Epithelial cell of prostate (primary cell): ENCODE data around the gene PARK7.

Experiments
- DNase-seq: peaks from one replicate; pipeline ENCODE4 v3.0.0-alpha.2; 2011; ENCODE audit warnings: low read depth, low spot score
- H3K27ac ChIP-seq: fragments of 450-650 bp; 2 replicates; pipeline ENCODE4 v1.5.1; 2017; ENCODE audit warnings: mild to moderate bottlenecking

Gene PARK7

DNA sequence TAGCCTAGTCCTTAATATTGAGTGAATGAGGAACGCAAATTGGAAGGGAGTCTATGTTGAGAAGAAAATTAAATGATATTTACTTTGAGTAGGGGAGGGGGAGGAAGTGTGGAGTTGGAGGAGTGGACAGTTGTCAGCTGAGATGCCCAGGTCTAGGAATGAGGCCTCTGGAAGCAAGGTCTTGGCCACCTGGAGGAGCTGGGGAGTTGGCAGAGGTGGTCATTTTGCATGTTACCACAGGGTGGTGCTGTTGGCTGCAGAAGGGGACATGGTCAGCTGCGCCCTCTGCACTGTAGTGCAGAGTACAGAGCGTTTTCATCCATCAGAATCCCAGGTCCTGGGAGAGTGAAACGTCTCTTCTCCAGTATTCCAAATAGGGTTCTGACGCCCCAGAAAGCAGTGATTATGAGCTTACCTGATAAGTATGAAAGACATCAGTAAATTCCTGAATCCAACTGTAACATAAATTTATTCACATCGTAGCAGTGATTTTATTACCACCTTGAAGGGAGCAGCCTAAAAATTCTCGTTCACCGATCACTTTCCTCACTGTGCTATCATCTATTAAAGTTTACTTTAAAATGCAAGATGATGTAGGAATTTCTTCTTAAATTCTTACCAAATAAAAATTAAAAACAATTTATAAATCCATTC lies 13.8 kb downstream of the PARK7 start:
- no peak overlapping the region for H3K27ac ChIP-seq
- peak; percentile 22 for DNase-seq

DNA sequence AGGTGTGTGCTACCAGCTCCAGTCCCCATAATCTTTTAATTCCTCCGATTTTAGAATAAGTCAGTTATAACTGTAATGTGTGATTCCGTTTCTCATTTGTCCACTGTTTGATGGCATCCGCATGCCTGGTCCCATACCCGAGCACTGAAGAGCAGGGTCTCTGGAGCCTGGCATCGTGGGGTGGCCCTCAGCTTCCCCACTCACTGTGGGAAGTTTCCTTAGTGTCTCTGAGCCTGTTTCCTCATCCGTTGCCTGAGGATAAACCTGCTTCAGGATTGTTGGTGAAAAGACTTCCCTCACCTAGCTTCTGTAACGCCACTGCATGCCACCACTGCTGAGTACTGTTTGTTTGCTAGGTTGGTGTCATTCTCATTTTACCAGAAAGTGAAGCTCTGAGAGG lies 19.5 kb downstream of the PARK7 start:
- DNase-seq: no peak

DNA sequence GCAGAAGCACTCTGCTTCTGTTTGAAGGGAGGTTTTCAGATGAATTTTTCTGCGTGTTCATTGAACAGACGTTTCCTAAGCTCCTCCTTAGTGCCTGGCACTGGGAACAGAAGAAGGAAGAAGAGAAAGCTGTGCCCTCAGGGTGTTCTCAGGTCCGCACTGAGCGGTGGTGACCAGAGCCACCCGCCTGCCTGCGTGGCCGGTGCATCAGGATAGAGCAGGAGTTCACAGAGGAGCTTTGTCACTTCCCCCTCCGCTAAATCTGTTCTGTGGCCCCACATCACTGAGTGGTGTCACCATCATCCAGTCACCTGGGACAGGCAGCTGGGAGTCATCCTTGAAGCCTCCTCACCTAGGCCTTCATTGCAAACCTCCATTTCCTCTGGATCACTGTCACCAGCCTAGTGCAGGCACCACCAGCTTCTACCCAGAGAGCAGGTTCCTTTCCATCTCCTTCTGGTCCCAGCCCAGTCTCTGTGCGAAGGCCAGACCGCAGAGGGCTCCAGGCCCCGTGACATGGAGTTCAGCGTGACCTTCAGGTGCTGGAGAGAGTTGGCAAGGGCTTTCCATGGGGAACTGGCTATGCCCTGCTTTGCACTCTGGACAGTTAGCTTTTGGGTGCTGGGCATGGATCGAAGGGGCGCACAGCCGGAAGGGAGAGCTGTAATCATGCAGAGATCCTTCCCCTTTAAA lies 21.7 kb downstream of the PARK7 start:
- DNase-seq: no peak
- no peak overlapping the region for H3K27ac ChIP-seq

More for the DNA sequence above, 19.5 kb downstream of the PARK7 start:
- H3K27ac ChIP-seq: no peak overlapping the region

DNA sequence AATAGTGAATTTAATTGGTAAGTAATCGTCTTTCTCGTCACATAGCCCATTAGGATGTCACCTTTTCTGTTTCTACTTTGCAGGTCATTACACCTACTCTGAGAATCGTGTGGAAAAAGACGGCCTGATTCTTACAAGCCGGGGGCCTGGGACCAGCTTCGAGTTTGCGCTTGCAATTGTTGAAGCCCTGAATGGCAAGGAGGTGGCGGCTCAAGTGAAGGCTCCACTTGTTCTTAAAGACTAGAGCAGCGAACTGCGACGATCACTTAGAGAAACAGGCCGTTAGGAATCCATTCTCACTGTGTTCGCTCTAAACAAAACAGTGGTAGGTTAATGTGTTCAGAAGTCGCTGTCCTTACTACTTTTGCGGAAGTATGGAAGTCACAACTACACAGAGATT lies 23.3 kb downstream of the PARK7 start:
- H3K27ac ChIP-seq: no peak overlapping the region

DNA sequence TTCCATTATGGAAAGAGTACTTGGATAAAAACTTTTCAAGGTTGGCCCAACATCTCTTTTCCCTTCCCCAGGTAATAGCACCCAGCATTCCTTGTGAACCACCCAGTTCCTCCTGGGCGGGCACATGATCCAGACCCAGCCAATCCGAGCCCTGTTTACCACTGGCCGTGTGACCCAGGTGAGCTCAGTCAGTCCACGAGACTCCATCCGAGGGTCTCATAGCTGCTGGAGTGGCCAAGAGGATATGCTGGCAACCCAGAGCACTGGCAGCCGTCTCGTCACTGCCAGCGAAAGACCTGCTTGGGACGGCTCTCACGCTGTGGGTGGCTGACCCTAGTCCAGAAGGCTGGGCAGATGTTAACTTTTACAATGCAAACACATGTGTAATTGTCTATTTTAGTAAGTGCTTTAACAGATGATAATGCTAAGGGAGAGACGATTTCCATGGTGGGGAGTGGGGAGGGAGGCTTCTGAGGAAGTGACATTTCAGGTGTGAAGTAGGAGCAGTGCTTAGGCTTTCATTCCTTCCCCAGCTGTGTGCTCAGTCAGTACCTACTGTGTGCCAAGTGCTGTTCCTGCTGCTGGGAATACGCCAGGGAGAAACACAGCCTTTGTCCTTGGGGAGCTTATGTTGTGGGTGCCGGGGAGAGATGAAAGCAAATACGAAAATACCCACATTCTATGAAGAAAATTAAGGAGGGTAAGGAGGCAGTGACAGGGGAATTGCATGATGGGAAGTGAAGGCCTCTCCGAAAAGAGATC lies 24.5 kb downstream of the PARK7 start:
- no peak for DNase-seq
- no peak overlapping the region for H3K27ac ChIP-seq

More for the DNA sequence above, 23.3 kb downstream of the PARK7 start:
- no peak for DNase-seq

DNA sequence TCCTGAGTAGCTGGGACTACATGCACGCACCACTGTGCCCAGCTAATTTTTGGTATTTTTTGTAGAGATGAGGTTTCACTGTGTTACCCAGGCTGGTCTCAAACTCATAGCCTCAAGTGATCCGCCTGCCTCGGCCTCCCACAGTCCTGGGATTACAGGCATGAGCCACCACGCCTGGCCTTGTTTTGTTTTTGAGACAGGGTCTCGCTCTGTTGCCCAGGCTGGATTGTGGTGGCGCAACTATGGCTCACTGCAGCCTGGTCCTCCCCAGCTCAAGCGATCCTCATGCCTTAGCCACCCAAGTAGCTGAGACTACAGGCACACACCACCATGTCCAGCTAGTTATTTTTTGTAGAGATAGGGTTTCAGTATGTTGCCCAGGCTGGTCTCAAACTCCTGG lies 26.0 kb downstream of the PARK7 start:
- no peak overlapping the region for H3K27ac ChIP-seq
- DNase-seq: no peak

DNA sequence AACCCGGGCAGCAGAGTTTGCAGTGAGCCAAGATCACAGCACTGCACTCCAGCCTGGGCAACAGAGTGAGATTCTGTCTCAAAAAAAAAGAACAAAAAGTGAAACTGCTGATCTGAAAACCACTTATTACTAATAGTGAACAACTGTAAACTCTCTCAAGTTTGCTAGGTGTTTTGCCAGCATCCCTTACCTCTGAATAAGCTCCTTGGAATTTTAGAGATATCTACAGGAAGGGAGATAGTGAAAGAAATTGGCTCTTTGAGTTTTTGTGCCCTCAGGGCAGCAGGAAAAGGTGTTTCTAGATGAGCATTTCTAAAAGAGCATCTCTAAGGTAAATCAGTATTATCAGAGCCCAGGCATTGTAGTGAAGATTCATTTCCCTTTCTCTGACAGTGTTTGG lies 27.1 kb downstream of the PARK7 start:
- no peak overlapping the region for H3K27ac ChIP-seq
- no peak for DNase-seq

DNA sequence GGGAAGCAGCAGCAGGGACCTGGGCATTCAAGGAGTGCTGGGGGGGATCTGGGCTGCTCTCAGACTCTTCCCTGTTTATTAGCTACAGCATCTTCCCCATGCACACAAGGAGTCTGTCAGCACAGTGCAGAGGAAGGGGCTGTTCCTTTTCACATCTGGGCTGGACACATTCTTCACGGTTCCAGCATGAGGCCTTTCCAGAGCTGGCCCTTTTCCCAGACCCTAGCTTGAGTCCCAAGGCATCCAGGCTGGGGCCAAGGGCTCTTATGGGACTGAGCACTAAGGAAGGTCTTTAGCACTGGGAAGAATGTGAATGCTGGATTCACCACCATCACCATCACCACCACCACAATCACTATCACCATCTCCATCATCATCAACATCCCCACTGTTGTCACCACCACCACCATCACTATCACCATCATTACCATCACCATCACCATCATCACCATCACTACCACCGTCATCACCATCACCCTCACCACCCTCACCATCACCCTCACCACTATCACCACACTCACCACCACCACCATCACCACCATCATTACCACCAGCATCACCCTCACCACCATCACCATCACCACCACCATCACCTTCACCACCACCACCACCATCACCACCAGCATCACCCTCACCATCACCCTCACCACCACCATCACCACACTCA lies 28.4 kb downstream of the PARK7 start:
- no peak for DNase-seq
- no peak overlapping the region for H3K27ac ChIP-seq

DNA sequence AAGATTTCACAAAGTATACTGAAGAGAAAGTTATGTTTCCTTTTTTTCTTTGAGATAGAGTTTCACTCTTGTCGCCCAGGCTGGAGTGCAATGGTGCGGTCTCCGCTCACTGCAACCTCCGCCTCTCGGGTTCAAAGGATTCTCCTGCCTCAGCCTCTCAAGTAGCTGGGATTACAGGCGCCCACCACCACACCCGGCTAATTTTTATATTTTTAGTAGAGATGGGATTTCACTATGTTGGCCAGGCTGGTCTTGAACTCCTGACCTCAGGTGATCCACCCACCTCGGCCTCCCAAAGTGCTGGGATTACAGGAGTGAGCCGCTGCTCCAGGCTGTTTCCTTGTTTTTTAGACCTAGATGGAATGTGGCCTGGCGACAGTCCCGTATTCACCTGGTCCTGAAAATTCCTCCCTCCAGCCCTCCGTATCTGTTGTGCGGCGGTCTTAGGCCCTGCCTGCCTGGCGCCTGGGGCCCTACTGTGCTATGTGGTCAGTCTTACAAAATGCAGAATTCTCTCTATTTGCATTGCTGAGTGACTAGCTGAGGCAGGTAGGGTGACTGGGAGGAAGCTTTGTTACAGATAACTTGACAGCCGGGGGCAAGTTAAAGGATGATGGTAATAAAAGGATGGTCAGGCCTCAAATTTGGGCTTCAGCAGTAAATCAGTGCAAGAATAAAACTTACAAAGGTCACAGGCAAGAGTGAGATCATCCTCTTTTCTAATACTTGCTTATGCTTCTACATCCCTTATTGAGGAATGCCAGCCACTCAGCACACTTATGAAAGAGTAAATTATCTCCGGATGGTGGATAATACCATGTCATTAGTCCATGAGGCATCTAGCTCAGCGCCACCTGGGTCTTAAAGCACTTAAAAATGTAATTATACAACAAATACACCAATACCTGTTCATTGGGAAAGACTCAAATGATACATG lies 30.3 kb downstream of the PARK7 start:
- no peak for DNase-seq
- H3K27ac ChIP-seq: no peak overlapping the region

DNA sequence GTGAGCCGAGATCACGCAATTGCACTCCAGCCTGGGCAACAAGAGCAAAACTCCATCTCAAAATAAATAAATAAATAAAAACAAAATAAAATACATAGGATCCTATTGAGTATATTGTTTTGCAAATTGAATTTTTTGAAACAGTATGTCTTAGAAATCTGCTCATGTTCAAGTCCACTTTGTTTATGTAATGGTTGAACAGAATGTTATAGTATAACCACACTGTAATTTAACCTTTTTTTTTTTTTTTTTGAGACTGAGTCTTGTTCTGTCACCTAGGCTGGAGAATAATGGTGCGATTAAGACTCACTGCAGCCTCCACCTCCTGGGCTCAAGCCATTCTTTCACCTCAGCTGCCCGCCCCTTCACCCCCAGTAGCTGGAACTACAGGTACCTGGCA lies 31.4 kb downstream of the PARK7 start:
- H3K27ac ChIP-seq: no peak overlapping the region
- no peak for DNase-seq

DNA sequence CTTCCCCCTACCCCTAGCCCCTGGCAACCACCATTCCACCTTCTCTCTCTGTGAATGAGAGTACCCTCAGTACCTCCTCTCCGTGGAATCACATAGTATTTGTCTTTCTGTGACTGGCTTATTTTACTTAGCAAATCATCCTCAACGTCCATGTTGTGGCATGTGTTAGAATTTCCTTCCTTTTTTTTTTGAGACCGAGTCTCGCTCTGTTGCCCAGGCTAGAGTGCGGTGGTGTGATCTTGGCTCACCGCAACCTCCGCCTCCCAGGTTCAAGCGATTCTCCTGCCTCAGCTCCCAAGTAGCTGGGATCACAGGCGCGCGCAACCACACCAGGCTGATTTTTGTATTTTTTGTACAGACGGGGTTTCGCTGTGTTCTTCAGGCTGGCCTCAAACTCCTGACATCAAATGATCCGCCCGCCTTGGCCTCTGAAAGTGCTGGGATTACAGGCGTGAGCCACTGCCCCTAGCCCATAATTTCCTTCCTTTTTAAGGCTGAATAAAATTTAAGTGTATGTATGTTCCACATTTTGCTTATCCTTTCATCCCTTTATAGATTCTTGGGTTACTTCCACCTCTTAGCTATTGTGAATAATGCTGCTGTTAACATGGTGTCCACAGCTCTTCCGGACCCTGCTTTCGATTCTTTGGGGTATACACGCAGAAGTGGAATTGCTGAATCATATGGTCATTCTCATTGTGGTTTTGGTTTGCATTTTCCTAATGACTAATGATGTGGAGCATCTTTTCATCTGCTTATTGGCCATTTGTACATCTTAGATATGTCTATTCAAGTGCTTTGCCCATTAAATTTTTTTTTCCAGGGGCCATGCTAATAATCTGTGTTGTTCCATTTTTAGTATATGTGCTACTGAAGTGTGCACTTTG lies 32.3 kb downstream of the PARK7 start:
- no peak for DNase-seq
- no peak overlapping the region for H3K27ac ChIP-seq

DNA sequence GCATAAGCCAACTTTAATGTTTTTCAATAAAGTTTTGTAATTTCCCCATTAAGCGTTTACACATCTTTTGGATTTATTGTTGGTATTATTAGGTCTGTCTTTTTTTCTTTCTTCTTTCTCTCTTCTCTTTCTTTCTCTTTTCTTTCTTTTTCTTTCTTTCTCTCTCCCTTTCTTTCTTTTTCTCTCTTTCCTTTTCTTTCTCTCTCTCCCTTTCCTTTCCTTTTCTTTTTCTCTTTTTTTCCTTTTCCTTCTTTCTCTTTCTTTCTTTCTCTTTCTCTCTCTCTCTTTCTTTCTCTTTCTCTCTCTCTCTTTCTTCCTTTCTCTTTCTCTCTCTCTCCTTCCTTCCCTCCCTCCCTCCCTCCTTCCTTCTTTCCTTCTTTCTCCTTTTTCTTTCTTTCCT lies 33.3 kb downstream of the PARK7 start:
- H3K27ac ChIP-seq: no peak overlapping the region
- DNase-seq: no peak

DNA sequence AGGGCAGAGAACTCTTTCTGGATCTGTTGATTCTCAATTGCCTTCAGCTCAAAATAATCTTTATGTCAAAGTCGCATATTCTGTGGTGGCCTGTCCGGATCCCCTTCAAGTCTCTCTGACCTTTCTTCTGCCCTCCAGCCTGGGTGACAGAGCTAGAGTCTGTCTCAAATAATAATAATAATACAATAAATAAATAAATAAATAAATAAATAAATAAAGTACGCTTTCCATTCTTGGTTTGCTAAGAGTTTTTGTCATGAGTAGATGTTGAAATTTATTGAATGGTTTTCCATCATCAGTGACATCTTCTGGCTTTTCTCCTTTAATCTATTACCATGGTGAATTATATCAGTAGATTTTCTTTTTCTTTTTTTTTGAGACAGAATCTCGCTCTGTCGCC lies 33.9 kb downstream of the PARK7 start:
- no peak for DNase-seq

DNA sequence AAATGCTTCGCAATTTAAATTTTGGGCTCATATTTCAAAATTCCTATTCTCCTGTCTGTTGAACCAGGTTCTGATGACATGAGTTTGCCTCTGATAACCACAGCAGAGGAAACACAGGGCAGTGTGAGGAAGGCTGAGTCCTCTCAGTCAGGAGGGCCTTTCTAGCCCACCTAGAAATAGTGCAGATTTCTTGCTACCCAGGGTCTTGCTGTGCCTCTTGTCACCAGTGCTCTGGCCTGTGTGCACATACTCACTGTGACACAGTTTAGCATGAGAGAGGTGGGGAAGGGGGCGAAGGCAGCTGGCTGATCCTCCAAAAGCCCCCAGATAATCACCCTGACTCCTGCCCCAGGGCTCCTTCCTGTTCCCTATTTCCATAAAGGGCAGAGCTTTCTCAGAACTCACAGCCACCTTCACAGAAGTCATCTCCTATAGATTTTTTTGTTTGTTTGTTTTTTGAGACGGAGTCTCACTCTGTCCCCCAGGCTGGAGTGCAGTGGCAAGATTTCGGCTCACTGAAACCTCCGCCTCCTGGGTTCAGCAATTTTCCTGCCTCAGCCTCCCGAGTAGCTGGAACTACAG lies 40.9 kb downstream of the PARK7 start:
- peak overlapping the region; percentile 96 for H3K27ac ChIP-seq
- no peak for DNase-seq

More for the DNA sequence above, 33.9 kb downstream of the PARK7 start:
- H3K27ac ChIP-seq: no peak overlapping the region

DNA sequence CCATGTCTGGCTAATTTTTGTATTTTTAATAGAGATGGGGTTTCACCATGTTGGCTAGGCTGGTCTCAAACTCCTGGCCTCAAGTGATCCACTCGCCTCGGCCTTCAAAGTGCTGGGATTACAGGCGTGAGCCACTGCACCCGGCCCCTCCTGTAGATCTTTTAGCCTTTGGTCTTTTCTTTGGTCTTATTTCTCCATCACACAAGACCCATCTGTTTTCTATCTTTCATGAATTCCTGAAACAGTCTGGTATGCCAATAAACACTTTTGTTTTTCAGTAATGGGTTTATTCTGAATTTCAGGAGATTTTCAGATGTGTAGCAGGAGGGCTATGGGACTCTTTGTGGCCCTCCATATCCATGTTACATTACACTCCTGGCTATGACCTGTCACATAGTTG lies 41.4 kb downstream of the PARK7 start:
- DNase-seq: no peak
- peak overlapping the region; percentile 96 for H3K27ac ChIP-seq

DNA sequence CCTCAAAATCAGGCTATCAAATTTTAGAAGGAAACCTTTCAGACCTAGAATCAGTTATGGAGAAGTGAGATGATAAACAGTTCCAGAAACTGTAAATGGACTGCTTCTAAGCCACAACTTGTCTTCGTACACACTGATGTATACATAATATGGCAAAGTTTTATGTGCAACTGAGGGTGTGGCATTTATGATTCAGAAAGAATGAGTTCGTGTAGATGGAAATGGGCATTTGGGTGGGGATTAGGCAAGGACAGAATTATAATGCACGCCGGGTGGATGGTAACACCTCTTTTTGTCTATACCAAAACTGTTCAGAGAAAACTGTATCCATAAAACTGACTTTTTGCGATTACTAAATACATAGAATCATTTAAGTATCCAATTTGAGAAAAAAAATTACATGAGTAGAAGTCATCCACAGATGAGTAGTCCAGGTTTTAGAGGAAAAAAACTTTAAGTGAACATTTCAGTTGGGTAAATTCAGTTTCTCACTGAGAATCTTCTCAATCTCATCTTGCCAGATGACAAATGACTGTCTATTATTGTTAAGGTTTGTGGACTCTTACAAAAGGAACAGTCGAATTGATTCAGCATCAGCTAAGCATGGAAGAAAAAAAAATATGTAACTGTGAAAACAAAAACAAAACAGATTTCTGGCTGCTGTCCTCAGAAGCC lies 42.1 kb downstream of the PARK7 start:
- H3K27ac ChIP-seq: peak overlapping the region; percentile 96
- no peak for DNase-seq

DNA sequence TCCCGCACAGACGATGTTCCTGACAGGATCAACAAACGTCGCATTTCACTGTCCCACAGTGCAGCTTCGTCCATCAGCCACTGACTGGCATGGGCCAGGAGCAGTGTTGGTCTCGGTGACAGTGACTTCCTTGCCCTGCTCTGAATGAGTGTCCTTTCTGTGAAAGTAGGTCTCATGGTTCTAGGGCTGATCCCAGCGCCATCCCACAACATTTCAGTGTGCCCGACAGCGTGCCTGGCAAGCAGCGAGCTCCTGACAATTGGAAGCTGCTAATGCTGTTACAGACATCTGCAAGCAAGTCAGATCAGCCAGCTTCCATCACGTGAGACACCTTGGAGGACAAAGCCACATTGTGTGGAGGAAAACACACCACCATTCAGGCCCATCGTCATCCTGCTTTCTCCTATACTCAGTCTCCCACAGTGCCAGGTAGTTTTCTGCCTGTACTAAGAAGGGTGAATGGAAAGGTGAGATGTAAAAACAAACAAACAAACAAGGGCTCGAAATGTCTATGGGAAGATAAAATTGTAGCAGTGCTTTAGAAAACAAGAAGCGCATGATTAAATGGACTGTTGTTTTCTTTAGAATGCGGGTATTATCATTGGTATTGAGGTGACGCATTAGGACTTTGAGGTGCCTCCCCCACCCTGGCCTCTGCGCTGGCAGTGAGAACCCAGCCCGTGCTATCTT lies 42.7 kb downstream of the PARK7 start:
- H3K27ac ChIP-seq: peak overlapping the region; percentile 96
- DNase-seq: no peak
